Dermis blood vessel endothelial cell (primary cell): ENCODE measurements around the gene FUBP3. TPM values are rescaled to one million over a fixed set of nuclear protein-coding genes. Genes with fewer than 3 reads are reported as not detected.

Source experiments
- DNase-seq: peaks from one replicate; pipeline ENCODE4 v3.0.0; 2010
- total RNA-seq: library from RNA; depleted of rRNA; stranded (reverse); fragments of >200 nt; gene quantifications from 2 replicates; pipeline ENCODE4 v1.2.3, GENCODE V29; 2014

FUBP3 gene
- total RNA-seq, 1 donor from 2014 or later = 27.4 TPM

GRCh38 chr9:130663258-130663976 lies 84.0 kb downstream of the FUBP3 start:
- DNase-seq = no peak

- no peak for DNase-seq
These were observed 84.5 kb downstream of the FUBP3 start for GRCh38 chr9:130663977-130664250.

GRCh38 chr9:130664251-130665028 lies 85.1 kb downstream of the FUBP3 start, which contains the start of gene PRDM12:
Gene PRDM12 (plus strand): TSS chr9:130664594. CDS start chr9:130664654, 60 bp downstream.
- peak; percentile 25 for DNase-seq

GRCh38 chr9:130665029-130665430 lies 85.7 kb downstream of the FUBP3 start:
- DNase-seq = no peak

GRCh38 chr9:130665431-130666392 lies 86.3 kb downstream of the FUBP3 start:
- no peak for DNase-seq

GRCh38 chr9:130666393-130667119 lies 87.2 kb downstream of the FUBP3 start:
- DNase-seq = no peak

- DNase-seq = no peak
These were observed 87.7 kb downstream of the FUBP3 start for GRCh38 chr9:130667120-130667435.

- no peak for DNase-seq
These were observed 88.8 kb downstream of the FUBP3 start for GRCh38 chr9:130668196-130668595.

- no peak for DNase-seq
These were observed 89.3 kb downstream of the FUBP3 start for GRCh38 chr9:130668659-130669058.

- DNase-seq = no peak
These were observed 90.6 kb downstream of the FUBP3 start for GRCh38 chr9:130669965-130670364.

GRCh38 chr9:130670644-130671043 lies 91.3 kb downstream of the FUBP3 start:
- no peak for DNase-seq

GRCh38 chr9:130672466-130672865 lies 93.1 kb downstream of the FUBP3 start:
- no peak for DNase-seq

- DNase-seq = no peak
These were observed 93.7 kb downstream of the FUBP3 start for GRCh38 chr9:130672933-130673615.

- no peak for DNase-seq
These were observed 96.0 kb downstream of the FUBP3 start for GRCh38 chr9:130675396-130675795.

- no peak for DNase-seq
These were observed 97.9 kb downstream of the FUBP3 start for GRCh38 chr9:130677252-130677651.

GRCh38 chr9:130680836-130681768 lies 101.7 kb downstream of the FUBP3 start:
- peak; percentile 90 for DNase-seq

GRCh38 chr9:130681769-130682420 lies 102.5 kb downstream of the FUBP3 start:
- no peak for DNase-seq

GRCh38 chr9:130682421-130683121 lies 103.2 kb downstream of the FUBP3 start:
- DNase-seq = peak; percentile 86

- no peak for DNase-seq
These were observed 105.7 kb downstream of the FUBP3 start for GRCh38 chr9:130685104-130685503.
